Ovary (tissue), 9 donors: ENCODE data around the gene RASSF5. TPM values are rescaled to one million over a fixed set of nuclear protein-coding genes. Genes with fewer than 3 reads are reported as not detected.

Experiments used
- DNase-seq, 5 donors: peaks; one replicate each; pipeline ENCODE4 v3.0.0-alpha.2; 2019 to 2020
- H3K27ac ChIP-seq, 2 donors: fragments of 200-600 bp; one replicate each; pipeline versions ENCODE4 v1.5.1 to v1.8.0; 2019 to 2022
- H3K27me3 ChIP-seq: fragments of 200-600 bp; one replicate; pipeline ENCODE4 v1.8.0; 2022
- H3K36me3 ChIP-seq: fragments of 200-600 bp; sonication (generic); one replicate; pipeline ENCODE4 v1.5.1; 2019
- H3K4me1 ChIP-seq: one replicate; pipeline ENCODE4 v1.8.1; 2013; ENCODE audit warnings: mild to moderate bottlenecking, moderate library complexity; ENCODE audit not compliant: insufficient read depth
- H3K4me3 ChIP-seq: fragments of 200-600 bp; sonication (generic); one replicate; pipeline ENCODE4 v1.5.1; 2017
- H3K9me3 ChIP-seq, 2 donors: fragments of 200-600 bp in 1 of 2; sonication (generic) in 1 of 2; one replicate each; pipeline versions ENCODE4 v1.5.1 to v1.8.1; 2013 to 2019; ENCODE audit warnings: mild to moderate bottlenecking in 1 of 2, moderate library complexity in 1 of 2
- EP300 ChIP-seq: sonication (generic); formaldehyde crosslinking; IDR thresholded peaks from one replicate; pipeline ENCODE4 v1.6.1; 2017; ENCODE audit warnings: antibody characterized with exemption
- POLR2A ChIP-seq: fragments of 450-650 bp; IDR thresholded peaks from one replicate; pipeline ENCODE4 v1.6.1; 2017; ENCODE audit warnings: antibody characterized with exemption, mild to moderate bottlenecking, moderate library complexity
- WGBS, 3 donors: extraction: QIAGEN DNeasy Blood & Tissue Kit in 1 of 3; methylation state at CpG; one replicate each; pipeline versions ENCODE4 v1.1.5 to v1.1.7; 2013 to 2017; 5-methylcytosine and 5-hydroxymethylcytosine counted together
- intact Hi-C, 4 donors: fragments of 100-400 bp; cut with DNase I; formaldehyde crosslinking; loops; one replicate each; pipeline versions ENCODE4 v1.11.0 to v1.15.1; 2022 to 2023
- polyA plus RNA-seq, 2 donors: library from polyadenylated mRNA; stranded (reverse); fragments of 200-250 nt in 1 of 2; fragments of 350-450 nt in 1 of 2; fragmentation: Illumina TruSeq in 1 of 2; extraction: RNeasy Lipid Tissue Mini Kit (QIAGEN cat#74804) in 1 of 2; gene quantifications; one replicate each; pipeline ENCODE4 v1.2.3, GENCODE V29; 2013 to 2014
- total RNA-seq, 7 donors: library from RNA; depleted of rRNA in 2 of 7; stranded (reverse); fragments of >200 nt in 2 of 7; fragmentation: NEBNext Ultra II Directional in 3 of 7; extraction: Animal tissue kit (Norgen Biotek cat#: 25700) in 3 of 7; gene quantifications; one replicate each; pipeline versions ENCODE4 v1.1.0 to v1.2.4, GENCODE V29; 2016 to 2023
- TF ChIP-seq, protein P1 (sequence below), 3 donors: fragments of 450-650 bp in 2 of 3; fragments of 200-600 bp in 1 of 3; IDR thresholded peaks; one replicate each; pipeline versions ENCODE4 v1.5.1 to v1.8.0; 2016 to 2022; ENCODE audit warnings: antibody characterized with exemption in 3 of 3, mild to moderate bottlenecking in 1 of 3
- donor health status: DM: no; HTN: no; CAD: no; lungs with moderate emphysema.
- donor health status: DM: no; HTN: no; CAD: no.
- donor health status: Bipolar disorder and iron deficiency.
- donor health status: DM: yes; HTN: yes; CAD: no.
- donor health status: DM: no; HTN: no; CAD: no.
- donor health status: DM: yes; HTN: yes; CAD: no.

RASSF5 gene
- total and polyA plus RNA-seq, 9 donors: 1.8 to 11.8 (median 5.3) TPM

DNA sequence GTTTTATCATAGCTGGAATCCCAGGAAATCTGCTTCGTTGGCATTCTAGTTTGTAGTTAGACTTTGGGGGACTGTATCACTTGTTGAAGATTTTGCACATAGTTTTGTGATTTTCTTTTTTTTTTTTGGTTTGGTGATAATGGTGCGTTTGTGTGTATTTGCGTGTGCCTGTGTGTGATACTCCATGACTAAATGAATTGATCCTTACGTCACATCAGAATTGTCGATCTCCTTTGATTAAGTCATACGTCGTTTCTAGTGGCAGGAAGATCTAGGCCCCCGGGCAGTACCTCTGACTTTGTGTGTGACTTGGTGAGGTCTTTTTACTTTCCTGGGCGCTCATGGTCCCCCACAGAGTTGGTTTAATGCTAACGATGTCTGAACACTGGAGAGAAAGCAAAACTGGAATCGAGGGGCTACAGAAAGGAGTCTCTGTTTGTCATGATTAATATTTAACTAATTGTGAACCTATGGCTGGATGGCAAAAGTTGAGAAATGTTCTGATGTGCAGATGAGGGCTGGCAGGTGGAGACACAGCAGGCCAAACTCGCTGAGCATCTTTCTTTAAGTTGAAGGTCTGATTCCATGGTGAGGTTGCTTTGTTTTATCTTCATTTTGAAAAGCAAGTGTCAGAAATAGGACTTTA is 2.4 kb downstream of the RASSF5 start:
- no peaks in the 10 kb centered on the region for H3K36me3 ChIP-seq
- H3K27ac ChIP-seq: no peak overlapping the region
- no peak for DNase-seq
- TF ChIP-seq POLR2A: no peak
- TF ChIP-seq, protein P1, sequence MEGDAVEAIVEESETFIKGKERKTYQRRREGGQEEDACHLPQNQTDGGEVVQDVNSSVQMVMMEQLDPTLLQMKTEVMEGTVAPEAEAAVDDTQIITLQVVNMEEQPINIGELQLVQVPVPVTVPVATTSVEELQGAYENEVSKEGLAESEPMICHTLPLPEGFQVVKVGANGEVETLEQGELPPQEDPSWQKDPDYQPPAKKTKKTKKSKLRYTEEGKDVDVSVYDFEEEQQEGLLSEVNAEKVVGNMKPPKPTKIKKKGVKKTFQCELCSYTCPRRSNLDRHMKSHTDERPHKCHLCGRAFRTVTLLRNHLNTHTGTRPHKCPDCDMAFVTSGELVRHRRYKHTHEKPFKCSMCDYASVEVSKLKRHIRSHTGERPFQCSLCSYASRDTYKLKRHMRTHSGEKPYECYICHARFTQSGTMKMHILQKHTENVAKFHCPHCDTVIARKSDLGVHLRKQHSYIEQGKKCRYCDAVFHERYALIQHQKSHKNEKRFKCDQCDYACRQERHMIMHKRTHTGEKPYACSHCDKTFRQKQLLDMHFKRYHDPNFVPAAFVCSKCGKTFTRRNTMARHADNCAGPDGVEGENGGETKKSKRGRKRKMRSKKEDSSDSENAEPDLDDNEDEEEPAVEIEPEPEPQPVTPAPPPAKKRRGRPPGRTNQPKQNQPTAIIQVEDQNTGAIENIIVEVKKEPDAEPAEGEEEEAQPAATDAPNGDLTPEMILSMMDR (IDR thresholded peaks at IDR 0.05): no peak
- no peak for TF ChIP-seq EP300
- H3K4me3 ChIP-seq: no peak overlapping the region
- intact Hi-C loops: no loop called here
- H3K9me3 ChIP-seq: no peaks in the 10 kb centered on the region
- H3K4me1 ChIP-seq: peaks cover 10% of the 10 kb centered on the region
- WGBS, 3 donors: 80 to 88% (median 86%) methylated on average over 12 of the region's 12 CpGs
- no peaks in the 10 kb centered on the region for H3K27me3 ChIP-seq

DNA sequence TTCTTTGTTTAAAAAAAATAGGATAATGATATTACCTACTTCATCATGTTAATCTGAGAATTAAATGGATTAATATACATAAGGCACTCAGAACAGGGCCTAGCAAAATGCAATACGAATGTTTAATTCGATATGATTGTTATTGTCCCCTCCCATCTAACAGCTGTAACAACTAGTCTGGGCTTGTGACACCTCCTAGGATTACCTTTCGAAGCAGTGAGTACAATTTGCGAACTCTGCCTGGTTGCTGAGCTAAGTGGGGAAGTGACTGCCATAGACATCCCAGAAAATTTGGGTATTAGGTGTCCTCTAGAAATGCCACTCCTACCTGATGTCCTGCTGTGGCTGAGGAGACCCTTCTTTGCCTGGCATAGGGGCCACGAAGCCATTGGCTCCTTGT is 3.0 kb downstream of the RASSF5 start:
- Histone ChIP-seq H3K9me3 (no peaks in the 10 kb centered on the region), H3K4me1 (peaks cover 10% of the 10 kb centered on the region), H3K36me3 (no peaks in the 10 kb centered on the region), H3K27me3 (no peaks in the 10 kb centered on the region), H3K4me3 (no peak overlapping the region), H3K27ac (no peak overlapping the region)
- DNase-seq: no peak
- TF ChIP-seq, protein P1 (IDR thresholded peaks at IDR 0.05): no peak
- TF ChIP-seq EP300 (no peak), POLR2A (no peak)
- intact Hi-C loops: no loop called here
- WGBS, 3 donors: 93 to 94% (median 93%) methylated on average over 5 of the region's 5 CpGs

DNA sequence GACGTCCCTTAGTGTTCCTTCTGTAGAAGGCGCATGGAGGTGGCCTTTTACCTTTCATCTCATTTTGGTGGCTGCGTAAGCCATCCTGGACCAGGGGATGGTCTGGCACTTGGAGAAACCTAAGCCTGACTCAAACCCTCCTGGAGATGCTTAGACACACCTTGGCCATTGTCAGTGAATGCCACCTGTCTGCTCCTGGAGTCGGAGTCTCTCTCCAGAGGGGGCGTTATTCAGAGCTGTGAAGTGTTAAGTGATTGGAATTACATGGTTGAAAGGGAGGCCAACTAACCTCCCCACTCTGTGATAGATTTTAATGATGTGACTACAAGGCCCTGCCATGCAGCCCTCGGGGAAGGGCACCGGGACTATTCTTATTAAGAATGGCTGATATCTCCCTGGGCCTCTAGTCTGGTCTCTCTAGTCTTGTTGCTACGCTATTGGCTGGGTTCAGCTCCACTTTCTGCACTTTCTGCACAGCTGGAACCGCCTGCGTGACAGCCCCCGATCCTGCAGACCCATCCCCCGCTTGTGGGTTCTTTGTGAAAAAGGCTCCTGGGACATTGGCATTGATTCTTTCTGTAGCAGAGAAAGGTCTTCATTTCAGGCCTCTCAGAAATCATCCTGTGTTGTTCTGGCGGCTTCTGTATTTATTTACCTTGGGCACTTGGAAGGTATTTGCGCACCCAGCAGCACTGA is 4.2 kb downstream of the RASSF5 start:
- Histone ChIP-seq H3K27me3 (no peaks in the 10 kb centered on the region), H3K27ac (no peak overlapping the region), H3K36me3 (no peaks in the 10 kb centered on the region), H3K4me3 (no peak overlapping the region), H3K9me3 (no peaks in the 10 kb centered on the region), H3K4me1 (peaks cover 8% of the 10 kb centered on the region)
- WGBS, 3 donors: 63 to 78% (median 66%) methylated on average over 14 of the region's 14 CpGs
- no peak for DNase-seq
- TF ChIP-seq, protein P1 (IDR thresholded peaks at IDR 0.05): no peak
- no peak for TF ChIP-seq POLR2A
- no peak for TF ChIP-seq EP300
- intact Hi-C loops: no loop called here

DNA sequence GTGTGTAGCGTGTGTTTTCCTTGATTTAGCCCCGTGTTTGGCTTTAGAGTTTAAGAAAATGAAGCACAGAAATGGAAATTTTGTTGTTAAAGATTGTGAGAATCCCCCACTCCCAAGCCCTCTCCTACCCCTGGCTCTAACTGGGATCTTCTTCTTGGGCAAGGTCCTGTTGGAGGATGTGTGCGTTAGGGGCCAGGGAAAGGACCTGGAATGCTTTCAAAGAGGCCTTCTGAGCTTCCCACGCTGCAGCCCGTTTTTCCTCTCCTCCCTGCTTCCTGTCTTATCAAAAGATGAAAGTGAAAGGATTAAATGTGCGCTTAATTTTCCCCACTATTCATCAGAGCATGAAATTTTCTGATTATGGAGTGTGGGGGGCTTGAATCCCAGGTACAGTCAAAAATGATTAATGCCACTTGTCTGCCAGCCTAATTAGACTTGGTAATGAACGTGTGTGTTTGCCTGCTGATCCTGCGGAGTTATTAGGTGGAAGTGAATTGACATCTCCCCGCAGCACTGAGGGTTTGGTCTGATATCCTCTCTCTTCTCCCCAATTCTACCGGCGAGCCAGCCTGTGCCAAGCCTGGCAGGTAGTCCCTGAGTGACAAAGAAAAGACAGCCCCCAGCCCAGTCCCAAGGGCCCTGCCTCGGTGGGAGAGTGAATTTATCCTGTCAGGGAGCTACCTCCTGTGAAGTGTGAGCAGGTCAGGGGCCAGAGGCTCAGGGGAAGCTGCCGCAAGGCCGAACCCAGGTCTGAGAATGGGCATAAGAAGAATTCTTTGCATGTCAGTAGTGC is 4.9 kb downstream of the RASSF5 start:
- H3K27me3 ChIP-seq: no peaks in the 10 kb centered on the region
- H3K9me3 ChIP-seq: no peaks in the 10 kb centered on the region
- intact Hi-C loops: no loop called here
- TF ChIP-seq EP300 (no peak), POLR2A (no peak)
- TF ChIP-seq, protein P1 (IDR thresholded peaks at IDR 0.05): no peak
- peaks cover 8% of the 10 kb centered on the region for H3K4me1 ChIP-seq
- H3K4me3 ChIP-seq: no peak overlapping the region
- H3K27ac ChIP-seq: no peak overlapping the region
- no peak for DNase-seq
- WGBS, 3 donors: 44 to 47% (median 47%) methylated on average over 14 of the region's 14 CpGs
- H3K36me3 ChIP-seq: no peaks in the 10 kb centered on the region
